IMR-90 (cell line): ENCODE data around the gene FEN1. TPM values are rescaled to one million over a fixed set of nuclear protein-coding genes. Genes with fewer than 3 reads are reported as not detected.

ENCODE experiments used
- ATAC-seq: fragments of 200-7000 bp; cut with Tn5 transposase; 2 replicates; pipeline ENCODE4 v1.9.1; 2020; ENCODE audit warnings: low read depth, mild to moderate bottlenecking, moderate library complexity
- BruUV-seq: library from RNA; stranded (reverse); fragments of 400-500 nt; replicated peaks from 2 replicates; lab custom pipeline; 2021; lab: Mats Ljungman, UMichigan
- CTCF ChIA-PET: fragments of 300-600 bp; formaldehyde crosslinking; extraction: SDS; loops from one replicate; lab custom pipeline; 2021; ENCODE audit warnings: antibody characterized with exemption; lab: Yijun Ruan, JAX
- POLR2A ChIA-PET: fragments of 300-600 bp; sonication (Branson Sonifier 250); formaldehyde crosslinking; loops from one replicate; lab custom pipeline; 2022; ENCODE audit warnings: antibody characterized with exemption; ENCODE audit not compliant: unreplicated experiment; lab: Charles Lee
- DNase-seq: peaks from one replicate; pipeline ENCODE4 v3.0.0; 2013
- H2AFZ ChIP-seq: replicated peaks from 2 replicates; pipeline ENCODE3; 2013; ENCODE audit warnings: low read length, mild to moderate bottlenecking; ENCODE audit not compliant: poor library complexity
- H2AK5ac ChIP-seq: 2 replicates; pipeline ENCODE4 v1.6.1; 2013; ENCODE audit warnings: low read depth, low read length, inconsistent platforms
- H2AK9ac ChIP-seq: replicated peaks from 2 replicates; pipeline ENCODE3; 2013; ENCODE audit warnings: mild to moderate bottlenecking, low read depth, low read length, moderate library complexity; ENCODE audit not compliant: poor library complexity
- H2BK120ac ChIP-seq: 2 replicates; pipeline ENCODE4 v1.6.1; 2013; ENCODE audit warnings: low read depth, low read length, inconsistent platforms
- H2BK15ac ChIP-seq: 3 replicates; pipeline ENCODE4 v1.6.1; 2013; ENCODE audit warnings: low read depth, low read length, inconsistent platforms
- H2BK20ac ChIP-seq: 2 replicates; pipeline ENCODE4 v1.6.1; 2013; ENCODE audit warnings: low read depth, mild to moderate bottlenecking, inconsistent platforms, low read length, moderate library complexity
- H2BK5ac ChIP-seq: 2 replicates; pipeline ENCODE4 v1.6.1; 2013; ENCODE audit warnings: mild to moderate bottlenecking, low read depth, low read length, inconsistent platforms; ENCODE audit not compliant: poor library complexity, severe bottlenecking
- H3K14ac ChIP-seq: replicated peaks from 2 replicates; pipeline ENCODE4 v1.6.1; 2013; ENCODE audit warnings: low read depth, low read length, inconsistent platforms
- H3K18ac ChIP-seq: 2 replicates; pipeline ENCODE4 v1.6.1; 2013; ENCODE audit warnings: low read depth, low read length, control low read depth
- H3K23ac ChIP-seq: 2 replicates; pipeline ENCODE4 v1.6.1; 2013; ENCODE audit warnings: low read depth, low read length, inconsistent platforms
- H3K27ac ChIP-seq: 2 replicates; pipeline ENCODE4 v1.5.1; 2013; ENCODE audit warnings: mild to moderate bottlenecking, control low read depth, low read length; ENCODE audit not compliant: insufficient read depth
- H3K27me3 ChIP-seq: 2 replicates; pipeline ENCODE4 v1.6.1; 2013; ENCODE audit warnings: low read length; ENCODE audit not compliant: control insufficient read depth, insufficient read depth
- H3K36me3 ChIP-seq: 2 replicates; pipeline ENCODE4 v1.6.1; 2013; ENCODE audit warnings: low read length, mixed read lengths; ENCODE audit not compliant: control insufficient read depth, insufficient read depth
- H3K4ac ChIP-seq: 2 replicates; pipeline ENCODE4 v1.6.1; 2013; ENCODE audit warnings: low read depth, low read length, inconsistent platforms
- H3K4me1 ChIP-seq: 2 replicates; pipeline ENCODE4 v1.6.1; 2013; ENCODE audit warnings: low read length, mixed read lengths; ENCODE audit not compliant: control insufficient read depth, insufficient read depth
- H3K4me2 ChIP-seq: 2 replicates; pipeline ENCODE4 v1.6.1; 2013; ENCODE audit warnings: low read depth, mild to moderate bottlenecking, control low read depth, low read length, moderate library complexity
- H3K4me3 ChIP-seq: 2 replicates; pipeline ENCODE4 v1.5.1; 2013; ENCODE audit warnings: low read depth, mild to moderate bottlenecking, control low read depth, low read length, moderate library complexity; ENCODE audit not compliant: insufficient read depth
- H3K56ac ChIP-seq: 2 replicates; pipeline ENCODE4 v1.6.1; 2013; ENCODE audit warnings: low read length, inconsistent platforms; ENCODE audit not compliant: insufficient read depth; ENCODE audit errors: extremely low read depth
- H3K79me1 ChIP-seq, 2 experiments: 2 replicates each; pipeline ENCODE4 v1.6.1; 2013; ENCODE audit warnings: low read length in 2 of 2, inconsistent platforms in 1 of 2, low read depth in 1 of 2
- H3K9ac ChIP-seq: 2 replicates; pipeline ENCODE4 v1.6.1; 2013; ENCODE audit warnings: low read depth, low read length, control low read depth
- H3K9me1 ChIP-seq: 2 replicates; pipeline ENCODE4 v1.6.1; 2013; ENCODE audit warnings: low read length, inconsistent platforms; ENCODE audit not compliant: insufficient read depth
- H3K9me3 ChIP-seq: 2 replicates; pipeline ENCODE4 v1.6.1; 2013; ENCODE audit warnings: low read length; ENCODE audit not compliant: control insufficient read depth, insufficient read depth
- H4K20me1 ChIP-seq: 2 replicates; pipeline ENCODE4 v1.6.1; 2013; ENCODE audit warnings: low read length, inconsistent platforms; ENCODE audit not compliant: insufficient read depth
- H4K5ac ChIP-seq: 2 replicates; pipeline ENCODE4 v1.6.1; 2013; ENCODE audit warnings: mild to moderate bottlenecking, low read depth, low read length, control low read depth
- H4K8ac ChIP-seq, 2 experiments: 2 replicates each; pipeline ENCODE4 v1.6.1; 2013; ENCODE audit warnings: low read depth in 2 of 2, low read length in 2 of 2, control low read depth in 1 of 2, inconsistent platforms in 1 of 2
- H4K91ac ChIP-seq: 2 replicates; pipeline ENCODE4 v1.6.1; 2013; ENCODE audit warnings: low read depth, low read length, inconsistent platforms; ENCODE audit not compliant: insufficient read depth
- BHLHE40 ChIP-seq: fragments of 150-350 bp; IDR thresholded peaks from 2 replicates; pipeline ENCODE4 v1.6.1; 2016; ENCODE audit warnings: mild to moderate bottlenecking, low read depth, low read length
- CHD1 ChIP-seq: IDR thresholded peaks from 2 replicates; pipeline ENCODE4 v1.6.1; 2012; ENCODE audit warnings: low read depth, low read length, improper control_type of control experiment
- ELK1 ChIP-seq: fragments of 150-350 bp; IDR thresholded peaks from 2 replicates; pipeline ENCODE4 v1.6.1; 2016; ENCODE audit warnings: low read depth, mild to moderate bottlenecking, low read length, moderate library complexity, borderline replicate concordance
- FOS ChIP-seq: fragments of 150-350 bp; IDR thresholded peaks from 2 replicates; pipeline ENCODE4 v1.6.1; 2016; ENCODE audit warnings: low read depth, low read length
- MAFK ChIP-seq: IDR thresholded peaks from 2 replicates; pipeline ENCODE4 v1.6.1; 2012; ENCODE audit warnings: low read depth, low read length, improper control_type of control experiment
- MAZ ChIP-seq: IDR thresholded peaks from 2 replicates; pipeline ENCODE4 v1.6.1; 2012; ENCODE audit warnings: low read depth, mild to moderate bottlenecking, low read length, improper control_type of control experiment, moderate library complexity, borderline replicate concordance
- MXI1 ChIP-seq: IDR thresholded peaks from 2 replicates; pipeline ENCODE4 v1.6.1; 2012; ENCODE audit warnings: low read depth, mild to moderate bottlenecking, low read length, moderate library complexity, borderline replicate concordance
- NFE2L2 ChIP-seq: fragments of 150-350 bp; IDR thresholded peaks from 2 replicates; pipeline ENCODE4 v1.6.1; 2016; ENCODE audit warnings: low read depth, mild to moderate bottlenecking, low read length
- RAD21 ChIP-seq: IDR thresholded peaks from 2 replicates; pipeline ENCODE4 v1.6.1; 2012; ENCODE audit warnings: low read length, improper control_type of control experiment
- RCOR1 ChIP-seq: IDR thresholded peaks from 2 replicates; pipeline ENCODE4 v1.6.1; 2012; ENCODE audit warnings: mild to moderate bottlenecking, low read length, improper control_type of control experiment; ENCODE audit not compliant: insufficient replicate concordance
- SMC3 ChIP-seq: fragments of 150-350 bp; IDR thresholded peaks from 2 replicates; pipeline ENCODE4 v1.6.1; 2016; ENCODE audit warnings: low read depth, mild to moderate bottlenecking, antibody characterized with exemption, low read length, moderate library complexity
- USF2 ChIP-seq: fragments of 150-350 bp; IDR thresholded peaks from 2 replicates; pipeline ENCODE4 v1.6.1; 2017; ENCODE audit warnings: mild to moderate bottlenecking, antibody characterized with exemption, low read length, low read depth
- WGBS, 2 experiments: methylation state at CpG; one replicate each; pipeline versions ENCODE4 v1.1.5 to v1.1.7; 2013; ENCODE audit warnings: missing lambda C conversion rate in 2 of 2; ENCODE audit not compliant: insufficient read length in 1 of 2; ENCODE audit errors: extremely low coverage in 2 of 2; 5-methylcytosine and 5-hydroxymethylcytosine counted together
- dilution Hi-C: fragments of 300-500 bp; cut with HindIII; formaldehyde crosslinking; loops from one replicate; pipeline ENCODE4 v1.14.3; 2018; ENCODE audit warnings: low sequenced_read_pairs; ENCODE audit not compliant: unreplicated experiment
- in situ Hi-C: fragments of 300-500 bp; cut with MboI; formaldehyde crosslinking; loops from 3 replicates; pipeline ENCODE4 v1.14.3; 2019; ENCODE audit warnings: low sequenced_read_pairs, inconsistent platforms, mixed read lengths
- intact Hi-C: fragments of 100-400 bp; cut with micrococcal nuclease; formaldehyde crosslinking; loops from 2 replicates; pipeline ENCODE4 v1.10.0; 2022
- polyA plus RNA-seq, 3 experiments: library from polyadenylated mRNA; depleted of rRNA; stranded (reverse); fragments of >200 nt; gene quantifications; 2 replicates each; pipeline ENCODE4 v1.2.3, GENCODE V29; 2012; ENCODE audit warnings: low replicate concordance in 1 of 3
- total RNA-seq: library from RNA; depleted of rRNA; stranded (reverse); fragments of >200 nt; gene quantifications from 2 replicates; pipeline ENCODE4 v1.2.3, GENCODE V29; 2012

The FEN1 gene
- total and polyA plus RNA-seq, 2 of the 4 experiments (the other 2 are of a cell fraction), result 23.0 to 41.9 TPM

GRCh38 chr11:61769946-61770683 lies 22.6 kb upstream of the FEN1 start (continued):
- TF ChIP-seq FOS, result no peak
- no peak for TF ChIP-seq NFE2L2

GRCh38 chr11:61771195-61771894 lies 21.4 kb upstream of the FEN1 start:
- Histone ChIP-seq H2BK15ac (no peak overlapping the region), H3K4me2 (no peak overlapping the region), H3K36me3 (no peaks in the 10 kb centered on the region), H4K5ac (no peak overlapping the region), H3K4ac (no peak overlapping the region), H3K14ac (no peak overlapping the region), H3K4me1 (peaks cover 10% of the 10 kb centered on the region), H3K4me3 (no peak overlapping the region), H2BK20ac (no peak overlapping the region), H3K27ac (no peak overlapping the region), H2AK9ac (no peak overlapping the region), H2AFZ (peak overlapping the region; percentile 14), H4K91ac (no peak overlapping the region), H3K9ac (no peak overlapping the region), H2BK120ac (no peak overlapping the region), H4K20me1 (no peaks in the 10 kb centered on the region), H3K27me3 (no peaks in the 10 kb centered on the region), H3K9me1 (no peaks in the 10 kb centered on the region), H2BK5ac (no peak overlapping the region), H3K56ac (no peak overlapping the region), H3K9me3 (no peaks in the 10 kb centered on the region), H3K79me1 (no peaks in the 10 kb centered on the region; a peak in 1 of 4 replicates), H2AK5ac (peak overlapping the region; percentile 78; the same call in 1 of the 2 replicates), H3K18ac (no peak overlapping the region), H4K8ac (no peak overlapping the region), H3K23ac (no peak overlapping the region)
- DNase-seq (no peak), ATAC-seq (no peak)
- CTCF ChIA-PET, result no interaction called here
- intact Hi-C loops (no loop called here), in situ Hi-C loops (no loop called here), dilution Hi-C loops (no loop called here)
- POLR2A ChIA-PET, result no interaction called here
- 80% methylated on average over 4 of the region's 15 CpGs; no CpG with 5 or more reads in 1 of the 2 experiments for WGBS, 2 experiments
- TF ChIP-seq MAFK (no peak), CHD1 (no peak), SMC3 (no peak), BHLHE40 (no peak), NFE2L2 (no peak), FOS (no peak), ELK1 (no peak), RAD21 (no peak), MAZ (no peak), RCOR1 (no peak), USF2 (no peak), MXI1 (no peak)
- BruUV-seq, result no TSS peak
